ENCODE measurements around the gene UBTD2.

UBTD2 gene

GRCh38 chr5:172281346-172281745, 2.2 kb downstream of the UBTD2 start:
- Mint-ChIP-seq H3K27ac (no peak overlapping the region), H3K4me1 (ENCODE audit: low read depth) (peaks cover 42% of the 10 kb centered on the region), H3K4me3 (peak overlapping the region; percentile 89), H3K27me3 (no peaks in the 10 kb centered on the region), H3K9me3 (no peaks in the 10 kb centered on the region), H3K36me3 (ENCODE audit: low read depth) (peaks cover 21% of the 10 kb centered on the region)
- DNase-seq: no peak

GRCh38 chr5:172280929-172281328, 2.6 kb downstream of the UBTD2 start:
- H3K27ac Mint-ChIP-seq: no peak overlapping the region
- H3K27me3 Mint-ChIP-seq: no peaks in the 10 kb centered on the region
- no peaks in the 10 kb centered on the region for H3K9me3 Mint-ChIP-seq
- H3K36me3 Mint-ChIP-seq (ENCODE audit: low read depth): peaks cover 23% of the 10 kb centered on the region
- H3K4me1 Mint-ChIP-seq (ENCODE audit: low read depth): peaks cover 46% of the 10 kb centered on the region
- no peak overlapping the region for H3K4me3 Mint-ChIP-seq
- DNase-seq: no peak

- H3K27me3 Mint-ChIP-seq: no peaks in the 10 kb centered on the region
- peaks cover 23% of the 10 kb centered on the region for H3K36me3 Mint-ChIP-seq (ENCODE audit: low read depth)
- no peak for DNase-seq
- H3K9me3 Mint-ChIP-seq: no peaks in the 10 kb centered on the region
- no peak overlapping the region for H3K27ac Mint-ChIP-seq
- no peak overlapping the region for H3K4me3 Mint-ChIP-seq
- H3K4me1 Mint-ChIP-seq (ENCODE audit: low read depth): peaks cover 52% of the 10 kb centered on the region
Measured at GRCh38 chr5:172280317-172280716, 3.2 kb downstream of the UBTD2 start.

GRCh38 chr5:172278356-172278755, 5.2 kb downstream of the UBTD2 start:
- no peaks in the 10 kb centered on the region for H3K27me3 Mint-ChIP-seq
- peaks cover 33% of the 10 kb centered on the region for H3K36me3 Mint-ChIP-seq (ENCODE audit: low read depth)
- H3K27ac Mint-ChIP-seq: no peak overlapping the region
- no peak overlapping the region for H3K4me3 Mint-ChIP-seq
- no peaks in the 10 kb centered on the region for H3K9me3 Mint-ChIP-seq
- no peak for DNase-seq
- H3K4me1 Mint-ChIP-seq (ENCODE audit: low read depth): peaks cover 59% of the 10 kb centered on the region

- Mint-ChIP-seq H3K4me3 (no peak overlapping the region), H3K27me3 (no peaks in the 10 kb centered on the region), H3K4me1 (ENCODE audit: low read depth) (peaks cover 53% of the 10 kb centered on the region), H3K9me3 (no peaks in the 10 kb centered on the region), H3K36me3 (ENCODE audit: low read depth) (peaks cover 25% of the 10 kb centered on the region), H3K27ac (no peak overlapping the region)
- no peak for DNase-seq
Measured at GRCh38 chr5:172276214-172276613, 7.3 kb downstream of the UBTD2 start.

- Mint-ChIP-seq H3K36me3 (ENCODE audit: low read depth) (peaks cover 23% of the 10 kb centered on the region), H3K27ac (peak overlapping the region; percentile 94), H3K9me3 (no peaks in the 10 kb centered on the region), H3K4me1 (ENCODE audit: low read depth) (peaks cover 50% of the 10 kb centered on the region), H3K27me3 (no peaks in the 10 kb centered on the region), H3K4me3 (peak overlapping the region; percentile 38)
- DNase-seq: peak; percentile 64
Measured at GRCh38 chr5:172274951-172275753, 8.4 kb downstream of the UBTD2 start.

GRCh38 chr5:172267943-172268342, 15.6 kb downstream of the UBTD2 start:
- no peak for DNase-seq
- H3K36me3 Mint-ChIP-seq (ENCODE audit: low read depth): peaks cover 11% of the 10 kb centered on the region
- H3K27me3 Mint-ChIP-seq: no peaks in the 10 kb centered on the region
- H3K27ac Mint-ChIP-seq: no peak overlapping the region
- no peak overlapping the region for H3K4me3 Mint-ChIP-seq
- peaks cover 19% of the 10 kb centered on the region for H3K4me1 Mint-ChIP-seq (ENCODE audit: low read depth)
- H3K9me3 Mint-ChIP-seq: no peaks in the 10 kb centered on the region

- DNase-seq: no peak
- Mint-ChIP-seq H3K27me3 (no peaks in the 10 kb centered on the region), H3K9me3 (no peaks in the 10 kb centered on the region), H3K27ac (no peak overlapping the region), H3K36me3 (ENCODE audit: low read depth) (peaks cover 11% of the 10 kb centered on the region), H3K4me3 (no peak overlapping the region), H3K4me1 (ENCODE audit: low read depth) (peaks cover 11% of the 10 kb centered on the region)
Measured at GRCh38 chr5:172266676-172267092, 16.9 kb downstream of the UBTD2 start.

- no peak for DNase-seq
- Mint-ChIP-seq H3K36me3 (ENCODE audit: low read depth) (peaks cover 13% of the 10 kb centered on the region), H3K27me3 (no peaks in the 10 kb centered on the region), H3K27ac (no peak overlapping the region), H3K4me3 (no peak overlapping the region), H3K4me1 (ENCODE audit: low read depth) (peaks cover 10% of the 10 kb centered on the region), H3K9me3 (no peaks in the 10 kb centered on the region)
Measured at GRCh38 chr5:172266071-172266675, 17.4 kb downstream of the UBTD2 start.

GRCh38 chr5:172264815-172265395, 18.7 kb downstream of the UBTD2 start:
- Mint-ChIP-seq H3K4me3 (no peak overlapping the region), H3K27me3 (no peaks in the 10 kb centered on the region), H3K27ac (no peak overlapping the region), H3K36me3 (ENCODE audit: low read depth) (peaks cover 17% of the 10 kb centered on the region), H3K9me3 (no peaks in the 10 kb centered on the region), H3K4me1 (ENCODE audit: low read depth) (peaks cover 9% of the 10 kb centered on the region)
- no peak for DNase-seq

- Mint-ChIP-seq H3K27me3 (no peaks in the 10 kb centered on the region), H3K4me3 (no peak overlapping the region), H3K27ac (no peak overlapping the region), H3K9me3 (peaks cover 25% of the 10 kb centered on the region), H3K4me1 (ENCODE audit: low read depth) (no peaks in the 10 kb centered on the region), H3K36me3 (ENCODE audit: low read depth) (peaks cover 57% of the 10 kb centered on the region)
- DNase-seq: no peak
Measured at GRCh38 chr5:172255444-172255843, 28.1 kb downstream of the UBTD2 start.

- H3K9me3 Mint-ChIP-seq: peaks cover 27% of the 10 kb centered on the region
- no peaks in the 10 kb centered on the region for H3K27me3 Mint-ChIP-seq
- no peak overlapping the region for H3K4me3 Mint-ChIP-seq
- H3K4me1 Mint-ChIP-seq (ENCODE audit: low read depth): no peaks in the 10 kb centered on the region
- DNase-seq: no peak
- H3K36me3 Mint-ChIP-seq (ENCODE audit: low read depth): peaks cover 55% of the 10 kb centered on the region
- no peak overlapping the region for H3K27ac Mint-ChIP-seq
Measured at GRCh38 chr5:172252501-172252900, 31.1 kb downstream of the UBTD2 start.

GRCh38 chr5:172251419-172251818, 32.1 kb downstream of the UBTD2 start:
- Mint-ChIP-seq H3K9me3 (peaks cover 27% of the 10 kb centered on the region), H3K4me3 (no peak overlapping the region), H3K27me3 (no peaks in the 10 kb centered on the region), H3K27ac (no peak overlapping the region), H3K4me1 (ENCODE audit: low read depth) (no peaks in the 10 kb centered on the region), H3K36me3 (ENCODE audit: low read depth) (peaks cover 49% of the 10 kb centered on the region)
- DNase-seq: no peak

- Mint-ChIP-seq H3K4me3 (no peak overlapping the region), H3K36me3 (ENCODE audit: low read depth) (peaks cover 29% of the 10 kb centered on the region), H3K27me3 (no peaks in the 10 kb centered on the region), H3K4me1 (ENCODE audit: low read depth) (peaks cover 8% of the 10 kb centered on the region), H3K9me3 (peaks cover 20% of the 10 kb centered on the region), H3K27ac (no peak overlapping the region)
- DNase-seq: no peak
Measured at GRCh38 chr5:172248637-172249036, 34.9 kb downstream of the UBTD2 start.

GRCh38 chr5:172245703-172246125, 37.9 kb downstream of the UBTD2 start:
- Mint-ChIP-seq H3K4me3 (no peak overlapping the region), H3K36me3 (ENCODE audit: low read depth) (peaks cover 18% of the 10 kb centered on the region), H3K4me1 (ENCODE audit: low read depth) (peaks cover 11% of the 10 kb centered on the region), H3K27me3 (no peaks in the 10 kb centered on the region), H3K9me3 (peaks cover 4% of the 10 kb centered on the region), H3K27ac (no peak overlapping the region)
- no peak for DNase-seq
